ENCODE data around the gene LFNG. TPM values are rescaled to one million over a fixed set of nuclear protein-coding genes. Genes with fewer than 3 reads are reported as not detected.
"Not testable (repeated sequence)": the region's sequence is repeated elsewhere in the genome, so short reads cannot be mapped to it uniquely, and the experiment has no call there.

LFNG gene
- total and polyA plus RNA-seq, 9 of the 15 experiments (the other 6 are each of a cell fraction or from before 2014, with no cell fraction given) = 0.03 to 0.89 (median 0.25) TPM; not detected in 1

DNA sequence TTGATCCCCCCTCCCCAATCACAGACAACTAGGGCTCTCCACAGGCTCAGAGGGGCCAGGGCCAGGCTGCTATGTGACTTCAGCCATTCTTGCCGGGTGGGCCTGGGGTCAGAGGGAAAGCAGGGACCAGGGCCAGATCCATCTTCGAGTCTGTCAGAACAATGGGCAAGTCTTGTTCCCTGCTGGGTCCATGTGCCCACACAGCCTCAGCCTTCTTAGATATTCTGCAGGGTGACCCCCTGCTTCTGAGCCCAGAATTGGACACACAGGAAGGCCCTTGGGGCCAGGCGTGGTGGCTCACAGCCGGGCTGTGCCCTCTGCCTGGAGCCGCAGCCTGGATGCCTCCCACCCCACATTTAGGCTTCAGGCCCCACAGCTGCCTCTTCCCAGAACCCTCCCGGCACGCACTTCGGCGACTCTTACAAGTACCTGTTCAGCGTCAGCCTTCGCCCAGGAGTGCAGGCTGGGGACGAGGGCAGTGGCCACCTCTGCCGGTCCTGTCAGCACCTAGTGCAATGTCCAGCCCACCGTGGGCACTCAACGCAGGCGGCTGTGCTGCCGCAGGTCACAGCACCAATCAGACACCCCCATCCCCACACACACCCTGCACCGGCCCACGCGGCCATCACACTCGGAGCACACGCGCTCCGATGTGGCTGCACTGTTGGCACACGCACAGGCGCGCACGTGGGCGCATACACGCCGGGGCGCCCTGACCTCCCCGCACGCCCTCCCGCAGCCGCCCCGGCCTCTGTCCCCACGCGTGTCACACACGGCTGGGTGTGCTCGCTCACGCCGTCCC lies 11.6 kb downstream of the LFNG start:
- DNase-seq (ENCODE audit: extremely low read depth in 1 of 4, low spot score in 3 of 4); FAIRE-seq; BruUV-seq (replicated peaks); H3K79me2 ChIP-seq (ENCODE audit: control insufficient read depth, insufficient read depth, low read length); CTCF ChIA-PET (ENCODE audit: low intra/inter-chr PET ratio); H4K20me1 ChIP-seq (replicated peaks; ENCODE audit: control insufficient read depth, insufficient read depth, low read length); H3K9me3 ChIP-seq (replicated peaks; ENCODE audit: control insufficient read depth, insufficient read depth, low read depth, low read length); H3K36me3 ChIP-seq (ENCODE audit: control insufficient read depth, insufficient read depth, low read length); H3K27me3 ChIP-seq (ENCODE audit: control insufficient read depth in 2 of 2, insufficient read depth in 2 of 2, low read length in 2 of 2); H3K4me3 ChIP-seq; H3K4me2 ChIP-seq (ENCODE audit: insufficient read depth, low read length); H3K9me1 ChIP-seq (ENCODE audit: control insufficient read depth, insufficient read depth, low read length); H2AFZ ChIP-seq (ENCODE audit: low read depth, low read length); ATAC-seq; intact Hi-C loops (cut with micrococcal nuclease); in situ Hi-C loops (cut with MboI): not testable (repeated sequence)
- 70% methylated on average over 8 of the region's 43 CpGs for WGBS (ENCODE audit: insufficient coverage, low coverage, missing lambda C conversion rate)
- POLR2A ChIA-PET = interaction anchor here (0.7 kb wide), 1 partner anchor 152 kb away, joined by 3 read pairs; no protein-coding TSS in a partner anchor
- H3K4me1 ChIP-seq (replicated peaks in 1 of 2; ENCODE audit: control insufficient read depth in 2 of 2, insufficient read depth in 2 of 2, low read length in 2 of 2) = peaks cover 25 to 52% of the 10 kb centered on the region in 2 experiments
- peak overlapping the region; percentile 42; the same call in 1 of the 3 replicates for H3K27ac ChIP-seq (ENCODE audit: extremely low read depth, low read depth, low read length)
- H3K9ac ChIP-seq (ENCODE audit: insufficient read depth in 1 of 2, low read depth in 2 of 2, low read length in 2 of 2) = peak overlapping the region in 1 of 2 experiments; percentile 53; a peak in 1 of 4 replicates
- TF ChIP-seq ZBTB33 (CRISPR knock-in tag; IDR thresholded peaks at IDR 0.05) = peak; percentile 54; the same call in 1 of the 2 replicates

GRCh38 chr7:2531796-2532110 lies 12.2 kb downstream of the LFNG start:
- CTCF ChIA-PET (ENCODE audit: low intra/inter-chr PET ratio); H3K27ac ChIP-seq (ENCODE audit: extremely low read depth, low read depth, low read length); ATAC-seq; H3K9ac ChIP-seq (ENCODE audit: insufficient read depth in 1 of 2, low read depth in 2 of 2, low read length in 2 of 2); H3K4me2 ChIP-seq (ENCODE audit: insufficient read depth, low read length); H3K4me3 ChIP-seq; H3K27me3 ChIP-seq (ENCODE audit: control insufficient read depth in 2 of 2, insufficient read depth in 2 of 2, low read length in 2 of 2); H3K9me3 ChIP-seq (replicated peaks; ENCODE audit: control insufficient read depth, insufficient read depth, low read depth, low read length); H4K20me1 ChIP-seq (replicated peaks; ENCODE audit: control insufficient read depth, insufficient read depth, low read length); DNase-seq (ENCODE audit: extremely low read depth in 1 of 4, low spot score in 3 of 4); BruUV-seq (replicated peaks); FAIRE-seq; in situ Hi-C loops (cut with MboI); POLR2A ChIA-PET; H3K79me2 ChIP-seq (ENCODE audit: control insufficient read depth, insufficient read depth, low read length); H3K36me3 ChIP-seq (ENCODE audit: control insufficient read depth, insufficient read depth, low read length); intact Hi-C loops (cut with micrococcal nuclease); H3K9me1 ChIP-seq (ENCODE audit: control insufficient read depth, insufficient read depth, low read length); H2AFZ ChIP-seq (ENCODE audit: low read depth, low read length): not testable (repeated sequence)
- 67% methylated on average over 1 of the region's 17 CpGs for WGBS (ENCODE audit: insufficient coverage, low coverage, missing lambda C conversion rate)
- H3K4me1 ChIP-seq (replicated peaks in 1 of 2; ENCODE audit: control insufficient read depth in 2 of 2, insufficient read depth in 2 of 2, low read length in 2 of 2) = peaks cover 25 to 47% of the 10 kb centered on the region in 2 experiments

DNA sequence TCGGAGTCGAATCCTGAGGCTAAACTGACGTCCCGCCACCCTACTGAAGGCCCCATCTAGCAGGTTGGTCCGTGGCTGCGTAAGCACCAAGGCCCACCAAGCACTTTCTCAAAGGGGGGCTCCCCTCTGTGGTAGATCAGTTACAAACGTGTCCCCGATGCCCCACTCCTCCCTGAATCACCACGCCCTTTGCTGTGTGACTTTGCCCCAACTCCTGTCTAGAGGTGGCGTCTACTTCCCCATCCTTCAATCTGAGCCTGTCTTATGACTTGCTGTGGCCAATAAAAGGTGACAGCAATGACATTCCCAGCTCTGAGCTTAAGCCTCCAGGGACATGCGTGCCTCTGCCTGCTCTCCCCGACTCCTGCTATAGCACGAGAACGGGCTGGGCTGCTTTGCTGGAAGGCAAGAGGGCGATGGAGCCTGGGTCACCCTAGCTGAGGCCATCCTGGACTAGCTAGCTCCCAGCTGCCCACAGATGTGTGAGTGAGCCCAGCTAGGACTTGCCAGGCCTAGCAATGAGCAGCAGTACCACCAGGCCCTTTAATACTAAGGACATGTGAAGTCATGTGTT lies 12.7 kb downstream of the LFNG start:
- BruUV-seq (replicated peaks); intact Hi-C loops (cut with micrococcal nuclease); H3K4me3 ChIP-seq; H4K20me1 ChIP-seq (replicated peaks; ENCODE audit: control insufficient read depth, insufficient read depth, low read length); H3K27me3 ChIP-seq (ENCODE audit: control insufficient read depth in 2 of 2, insufficient read depth in 2 of 2, low read length in 2 of 2); H3K9ac ChIP-seq (ENCODE audit: insufficient read depth in 1 of 2, low read depth in 2 of 2, low read length in 2 of 2); DNase-seq (ENCODE audit: extremely low read depth in 1 of 4, low spot score in 3 of 4); FAIRE-seq; ATAC-seq; H3K27ac ChIP-seq (ENCODE audit: extremely low read depth, low read depth, low read length); H2AFZ ChIP-seq (ENCODE audit: low read depth, low read length); CTCF ChIA-PET (ENCODE audit: low intra/inter-chr PET ratio); H3K9me3 ChIP-seq (replicated peaks; ENCODE audit: control insufficient read depth, insufficient read depth, low read depth, low read length); H3K4me2 ChIP-seq (ENCODE audit: insufficient read depth, low read length); H3K36me3 ChIP-seq (ENCODE audit: control insufficient read depth, insufficient read depth, low read length); in situ Hi-C loops (cut with MboI); H3K79me2 ChIP-seq (ENCODE audit: control insufficient read depth, insufficient read depth, low read length); POLR2A ChIA-PET; H3K9me1 ChIP-seq (ENCODE audit: control insufficient read depth, insufficient read depth, low read length): not testable (repeated sequence)
- 69% methylated on average over 9 of the region's 15 CpGs for WGBS (ENCODE audit: insufficient coverage, low coverage, missing lambda C conversion rate)
- peaks cover 24 to 42% of the 10 kb centered on the region in 2 experiments for H3K4me1 ChIP-seq (replicated peaks in 1 of 2; ENCODE audit: control insufficient read depth in 2 of 2, insufficient read depth in 2 of 2, low read length in 2 of 2)
